GM21825 (cell line): Measurements from ENCODE around the gene GRIN3B.

ENCODE experiments used
- ATAC-seq: cut with Tn5 transposase; IDR thresholded peaks from one replicate; pipeline ENCODE4 v1.9.1; 2021; ENCODE audit warnings: mild to moderate bottlenecking, moderate library complexity; ENCODE audit not compliant: unreplicated experiment

The GRIN3B gene

DNA sequence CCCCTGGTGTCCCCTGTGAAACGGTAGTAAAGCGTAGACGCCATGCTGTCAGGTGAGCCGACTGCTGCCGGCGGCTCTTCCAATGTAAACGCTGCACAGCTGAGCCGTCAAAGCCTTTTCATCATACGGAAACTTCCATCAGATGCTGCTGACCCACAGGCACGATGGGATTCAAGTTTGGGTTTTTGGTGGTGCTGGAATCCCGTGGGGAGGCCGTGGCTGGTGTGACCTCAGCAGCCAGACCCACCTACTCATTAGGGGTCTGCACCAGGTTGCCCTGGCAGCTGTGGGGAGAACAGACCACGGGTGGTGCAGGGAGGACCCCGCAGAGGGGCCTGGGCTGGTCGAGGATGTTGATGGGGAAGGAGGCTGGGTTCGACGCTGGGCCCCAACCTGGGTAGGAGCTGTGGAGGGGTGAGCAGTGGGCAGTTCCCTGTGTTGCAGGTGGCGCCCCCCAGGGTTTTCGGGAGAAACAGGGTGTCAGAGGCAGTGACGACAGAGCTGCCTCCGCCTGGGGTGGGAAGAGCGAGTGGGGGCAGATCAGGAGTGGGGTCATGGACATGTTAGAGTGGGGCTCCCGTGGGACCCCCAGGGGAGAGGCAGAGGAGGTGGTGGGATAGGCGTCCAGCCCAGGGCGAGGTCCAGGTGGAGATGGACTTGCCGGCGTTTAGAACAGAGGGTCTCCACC, 6.6 kb downstream of the GRIN3B start:
- no peak for ATAC-seq

GRCh38 chr19:1007399-1008251, 7.4 kb downstream of the GRIN3B start:
- no peak for ATAC-seq

- ATAC-seq, result no peak
These were observed 8.2 kb downstream of the GRIN3B start for GRCh38 chr19:1008268-1009040.

DNA sequence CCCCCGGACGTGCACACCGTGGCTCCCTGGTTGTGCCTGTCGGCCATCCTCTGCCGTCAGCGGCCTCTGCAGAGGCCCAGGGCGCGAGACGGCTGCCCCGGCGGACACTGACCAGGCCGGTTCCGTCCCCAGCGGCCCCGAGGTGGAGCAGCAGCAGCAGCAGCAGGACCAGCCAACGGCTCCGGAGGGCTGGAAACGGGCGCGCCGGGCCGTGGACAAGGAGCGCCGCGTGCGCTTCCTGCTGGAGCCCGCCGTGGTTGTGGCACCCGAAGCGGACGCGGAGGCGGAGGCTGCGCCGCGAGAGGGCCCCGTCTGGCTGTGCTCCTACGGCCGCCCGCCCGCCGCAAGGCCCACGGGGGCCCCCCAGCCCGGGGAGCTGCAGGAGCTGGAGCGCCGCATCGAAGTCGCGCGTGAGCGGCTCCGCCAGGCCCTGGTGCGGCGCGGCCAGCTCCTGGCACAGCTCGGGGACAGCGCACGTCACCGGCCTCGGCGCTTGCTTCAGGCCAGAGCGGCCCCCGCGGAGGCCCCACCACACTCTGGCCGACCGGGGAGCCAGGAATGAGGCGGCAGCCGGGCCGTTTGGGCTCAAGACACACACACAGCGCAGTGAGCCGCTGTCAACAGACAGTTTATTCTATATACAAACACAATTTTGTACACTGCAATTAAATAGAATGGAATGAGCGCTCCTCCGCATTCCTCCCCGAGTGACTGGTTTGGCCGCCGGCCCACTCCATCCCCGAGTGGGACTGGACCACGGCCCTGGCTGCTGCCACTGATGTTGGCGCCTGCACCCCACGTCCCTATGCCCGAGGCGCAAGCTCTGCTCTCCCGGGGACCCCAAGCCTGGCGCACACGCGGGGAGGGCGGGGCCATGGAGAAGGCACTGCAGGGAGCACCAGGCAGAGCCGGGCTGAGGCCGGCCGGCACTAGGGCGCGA, 9.1 kb downstream of the GRIN3B start:
- ATAC-seq, result no peak

DNA sequence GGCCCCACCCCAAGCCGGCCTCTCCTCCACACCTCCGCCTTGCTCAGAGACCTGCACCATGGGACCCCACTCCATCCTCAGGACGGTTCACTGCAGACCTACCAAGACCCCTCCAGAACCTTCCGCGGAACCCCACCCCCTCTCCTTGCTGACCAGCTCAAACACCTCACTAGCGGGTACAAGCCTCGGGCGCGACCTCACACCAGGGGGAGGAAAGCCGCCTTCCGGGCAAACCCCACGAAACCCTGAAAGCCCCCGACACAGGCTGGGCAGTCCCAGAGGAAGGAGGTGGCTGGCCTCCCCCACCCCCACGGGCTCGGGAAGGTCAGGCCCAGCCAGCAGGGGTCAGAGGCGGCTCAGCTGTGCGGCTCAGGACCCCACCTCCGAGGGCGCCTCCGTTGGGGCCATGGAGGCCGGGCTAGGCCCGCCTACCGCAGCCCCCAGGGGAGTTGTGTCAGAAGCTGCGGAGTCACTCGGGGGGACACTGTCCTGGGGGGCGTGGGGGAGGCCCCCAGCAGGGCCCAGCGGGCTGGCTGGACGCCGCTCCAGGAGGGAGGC, 9.8 kb downstream of the GRIN3B start:
- ATAC-seq, result no peak

DNA sequence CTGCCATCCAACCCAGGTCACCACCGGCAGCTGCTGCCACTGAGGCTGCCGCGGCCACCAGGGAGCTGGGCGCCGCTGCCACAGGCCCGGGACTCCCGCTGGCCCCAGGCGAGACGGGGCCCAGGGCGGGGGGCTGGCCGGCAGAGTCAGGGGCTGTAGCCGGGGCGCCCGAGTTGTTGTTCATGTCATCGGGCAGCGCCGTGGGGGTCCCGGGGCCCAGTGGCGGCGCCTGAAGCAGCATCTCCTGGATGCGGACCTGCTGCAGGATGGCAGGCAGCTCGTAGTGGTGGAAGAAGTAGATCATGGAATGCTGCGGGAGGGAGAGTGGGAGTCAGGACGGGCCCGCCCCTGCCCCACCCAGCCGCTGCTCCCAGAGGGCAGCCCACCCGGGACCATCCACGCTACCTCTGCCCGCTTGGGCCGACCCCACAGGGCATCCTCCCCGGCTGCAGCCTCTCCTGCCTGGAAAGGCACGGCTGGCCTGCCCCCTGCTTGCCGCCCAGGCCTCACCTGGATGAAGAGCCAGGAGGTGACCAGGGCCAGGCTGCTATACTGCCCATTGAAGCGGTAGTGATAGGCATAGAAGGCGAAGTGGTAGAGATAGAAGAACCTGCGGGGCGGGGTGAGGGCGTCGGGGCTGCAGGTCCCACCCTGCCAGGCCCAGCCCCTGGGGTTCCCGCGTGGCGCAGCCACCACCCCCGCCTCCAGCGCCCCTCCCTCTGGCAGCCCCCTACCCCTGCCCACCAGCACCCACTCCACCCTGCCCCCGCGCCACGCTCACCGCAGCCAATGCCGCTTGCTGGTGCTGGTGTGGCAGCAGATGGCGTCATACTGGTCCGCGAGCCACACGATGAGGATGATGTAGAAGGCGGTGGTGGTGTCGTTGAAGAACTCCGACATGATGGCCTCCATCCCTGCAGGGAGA, 10.6 kb downstream of the GRIN3B start:
- no peak for ATAC-seq

- ATAC-seq, result no peak
These were observed 11.7 kb downstream of the GRIN3B start for GRCh38 chr19:1011831-1012333.

GRCh38 chr19:1012334-1012733, 12.1 kb downstream of the GRIN3B start:
- no peak for ATAC-seq

GRCh38 chr19:1013218-1013617, 13.0 kb downstream of the GRIN3B start:
- no peak for ATAC-seq

DNA sequence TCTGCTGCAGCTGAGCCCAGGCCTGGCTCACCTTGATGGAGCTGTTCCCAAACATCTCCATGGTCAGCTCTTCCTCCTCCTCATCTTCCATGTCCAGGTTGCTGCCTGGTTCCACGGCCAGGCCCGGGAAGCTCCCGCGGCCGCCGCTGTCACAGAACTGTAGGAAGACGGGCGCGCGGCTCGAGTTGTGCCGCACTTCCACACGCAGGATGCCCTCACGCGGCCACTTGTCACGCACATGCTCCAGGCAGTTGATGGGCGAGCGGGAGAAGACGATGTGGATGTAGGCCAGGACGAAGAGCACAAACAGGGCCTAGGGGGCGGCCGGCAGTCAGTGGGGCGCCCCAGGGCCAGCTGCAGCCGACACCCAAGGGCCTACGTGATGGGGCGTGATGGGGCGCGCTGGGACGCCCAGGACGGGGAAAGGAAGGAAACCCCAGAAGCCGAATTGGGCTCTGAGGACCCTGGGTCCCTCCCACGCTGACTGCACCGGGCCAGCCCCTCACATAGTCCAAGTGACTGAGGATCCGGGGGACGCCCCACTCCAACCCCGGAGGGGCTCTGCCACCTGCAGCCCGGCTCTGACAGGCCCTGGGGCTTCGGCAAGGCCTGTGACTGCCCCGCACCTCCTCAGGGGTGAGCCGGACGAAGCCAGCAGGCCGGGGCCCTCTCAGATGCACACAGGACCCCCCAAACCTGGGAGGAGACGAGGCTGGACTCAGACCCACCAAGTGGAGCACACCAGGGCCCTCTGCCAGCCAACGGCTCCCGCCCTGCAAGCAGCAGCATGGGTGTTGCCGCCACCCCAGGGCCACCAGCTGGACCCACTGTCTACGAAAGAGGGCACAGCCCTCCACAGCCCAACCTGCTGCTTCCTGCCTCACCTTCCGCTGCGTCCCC, 14.2 kb downstream of the GRIN3B start:
- ATAC-seq, result no peak

- no peak for ATAC-seq
These were observed 15.0 kb downstream of the GRIN3B start for GRCh38 chr19:1015061-1015781.

GRCh38 chr19:1015782-1016646, 15.8 kb downstream of the GRIN3B start:
- no peak for ATAC-seq

- ATAC-seq, result no peak
These were observed 16.5 kb downstream of the GRIN3B start for GRCh38 chr19:1016647-1017114.

GRCh38 chr19:1017115-1017905, 17.1 kb downstream of the GRIN3B start:
- no peak for ATAC-seq

- no peak for ATAC-seq
These were observed 17.7 kb downstream of the GRIN3B start for GRCh38 chr19:1017906-1018305.
